HepG2 (cell line): ENCODE measurements around the gene SMIM44. TPM values are rescaled to one million over a fixed set of nuclear protein-coding genes. Genes with fewer than 3 reads are reported as not detected.

Experiments
- BCL6 ChIP-seq: IDR thresholded peaks from 2 replicates; pipeline ENCODE4 v1.6.1; 2016; ENCODE audit warnings: missing genetic modification reagents, missing compliant biosample characterization
- CENPBD1 ChIP-seq: sonication (generic); formaldehyde crosslinking; IDR thresholded peaks from 2 replicates; pipeline ENCODE4 v1.8.0; 2022; ENCODE audit warnings: missing genetic modification reagents, low read depth, mild to moderate bottlenecking, borderline replicate concordance
- NFKB2 ChIP-seq: sonication (generic); formaldehyde crosslinking; IDR thresholded peaks from 2 replicates; pipeline ENCODE4 v1.4.0; 2020; ENCODE audit warnings: missing genetic modification reagents, borderline replicate concordance
- NONO ChIP-seq, 2 experiments: fragments of 450-650 bp in 1 of 2; sonication (generic) in 1 of 2; formaldehyde crosslinking in 1 of 2; IDR thresholded peaks in 1 of 2; conservative IDR thresholded peaks in 1 of 2; 2 replicates each; pipeline versions ENCODE4 v1.6.1 to v1.8.0; 2017 to 2022; ENCODE audit warnings: mild to moderate bottlenecking in 1 of 2, missing genetic modification reagents in 1 of 2, moderate library complexity in 1 of 2
- SRY ChIP-seq: sonication (generic); formaldehyde crosslinking; IDR thresholded peaks from 2 replicates; pipeline ENCODE4 v1.8.0; 2022; ENCODE audit warnings: mild to moderate bottlenecking, missing genetic modification reagents
- TFDP1 ChIP-seq: IDR thresholded peaks from 2 replicates; pipeline ENCODE4 v1.6.1; 2016; ENCODE audit warnings: missing compliant biosample characterization, missing genetic modification reagents, borderline replicate concordance
- ZBTB40 ChIP-seq, 2 experiments: fragments of 450-650 bp in 1 of 2; sonication (generic) in 1 of 2; formaldehyde crosslinking in 1 of 2; IDR thresholded peaks; 2 replicates each; pipeline versions ENCODE4 v1.6.1 to v1.8.0; 2016 to 2022; ENCODE audit warnings: antibody characterized with exemption in 1 of 2, mild to moderate bottlenecking in 1 of 2, missing genetic modification reagents in 1 of 2
- ZNF136 ChIP-seq: sonication (generic); formaldehyde crosslinking; IDR thresholded peaks from 2 replicates; pipeline ENCODE4 v1.8.1; 2022; ENCODE audit warnings: low read depth, mild to moderate bottlenecking, moderate library complexity, missing genetic modification reagents
- ZNF563 ChIP-seq: sonication (generic); formaldehyde crosslinking; IDR thresholded peaks from 2 replicates; pipeline ENCODE4 v1.8.0; 2022; ENCODE audit warnings: mild to moderate bottlenecking, moderate library complexity, missing genetic modification reagents
- ZNF569 ChIP-seq: sonication (generic); formaldehyde crosslinking; IDR thresholded peaks from 2 replicates; pipeline ENCODE4 v1.5.0; 2020; ENCODE audit warnings: mild to moderate bottlenecking, missing genetic modification reagents, moderate library complexity, borderline replicate concordance
- polyA plus RNA-seq, 8 experiments: library from polyadenylated mRNA; depleted of rRNA in 3 of 8; stranded (reverse) in 7 of 8; unstranded in 1 of 8; fragments of >200 nt; fragmentation: Illumina TruSeq in 4 of 8; extraction: Trizol in 4 of 8; gene quantifications; 2 replicates each; pipeline versions ENCODE4 v1.2.1 to v1.2.3, GENCODE V29; 2011 to 2016; ENCODE audit warnings: low read depth in 4 of 8, missing spikeins in 1 of 8, mixed read lengths in 1 of 8; ENCODE audit not compliant: insufficient read depth in 1 of 8
- total RNA-seq, 5 experiments: library from RNA; depleted of rRNA; stranded (reverse); fragments of >200 nt; fragmentation: Illumina TruSeq; extraction: Trizol; gene quantifications; 2 replicates each; pipeline ENCODE4 v1.2.3, GENCODE V29; 2016; ENCODE audit warnings: low read depth in 1 of 5
- TF ChIP-seq, protein P1 (sequence below): sonication (generic); formaldehyde crosslinking; IDR thresholded peaks from 2 replicates; pipeline ENCODE4 v1.5.0; 2020; ENCODE audit warnings: mild to moderate bottlenecking, missing genetic modification reagents

The SMIM44 gene
- total and polyA plus RNA-seq, 2 of the 13 experiments (the other 11 are each of a cell fraction or from before 2014, with no cell fraction given), result not detected

GRCh38 chr19:3505598-3506383, 22.6 kb upstream of the SMIM44 start, which contains the start of gene FZR1 (continued):
- TF ChIP-seq ZBTB40 (IDR thresholded peaks at IDR 0.05) (peak; percentile 59), ZBTB40 (CRISPR knock-in tag; IDR thresholded peaks at IDR 0.05) (0 out of 2 replicates have a peak, but pooled peaks have one; percentile 13), ZNF563 (CRISPR knock-in tag) (no peak), ZNF136 (CRISPR knock-in tag) (no peak), NONO (IDR thresholded peaks at IDR 0.05) (no peak), NONO (CRISPR knock-in tag; conservative IDR thresholded peaks at IDR 0.05) (peak; percentile 74), SRY (CRISPR knock-in tag) (no peak), CENPBD1 (no peak), TFDP1 (CRISPR knock-in tag) (peak; percentile 88), NFKB2 (CRISPR knock-in tag) (peak; percentile 52; the same call in 1 of the 2 replicates), BCL6 (CRISPR knock-in tag) (peak; percentile 45), ZNF569 (no peak; the same call in 1 of the 2 replicates)
- TF ChIP-seq, protein P1, sequence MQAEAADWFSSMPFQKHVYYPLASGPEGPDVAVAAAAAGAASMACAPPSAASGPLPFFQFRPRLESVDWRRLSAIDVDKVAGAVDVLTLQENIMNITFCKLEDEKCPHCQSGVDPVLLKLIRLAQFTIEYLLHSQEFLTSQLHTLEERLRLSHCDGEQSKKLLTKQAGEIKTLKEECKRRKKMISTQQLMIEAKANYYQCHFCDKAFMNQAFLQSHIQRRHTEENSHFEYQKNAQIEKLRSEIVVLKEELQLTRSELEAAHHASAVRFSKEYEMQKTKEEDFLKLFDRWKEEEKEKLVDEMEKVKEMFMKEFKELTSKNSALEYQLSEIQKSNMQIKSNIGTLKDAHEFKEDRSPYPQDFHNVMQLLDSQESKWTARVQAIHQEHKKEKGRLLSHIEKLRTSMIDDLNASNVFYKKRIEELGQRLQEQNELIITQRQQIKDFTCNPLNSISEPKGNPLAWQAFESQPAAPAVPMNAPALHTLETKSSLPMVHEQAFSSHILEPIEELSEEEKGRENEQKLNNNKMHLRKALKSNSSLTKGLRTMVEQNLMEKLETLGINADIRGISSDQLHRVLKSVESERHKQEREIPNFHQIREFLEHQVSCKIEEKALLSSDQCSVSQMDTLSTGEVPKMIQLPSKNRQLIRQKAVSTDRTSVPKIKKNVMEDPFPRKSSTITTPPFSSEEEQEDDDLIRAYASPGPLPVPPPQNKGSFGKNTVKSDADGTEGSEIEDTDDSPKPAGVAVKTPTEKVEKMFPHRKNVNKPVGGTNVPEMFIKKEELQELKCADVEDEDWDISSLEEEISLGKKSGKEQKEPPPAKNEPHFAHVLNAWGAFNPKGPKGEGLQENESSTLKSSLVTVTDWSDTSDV, result 0 out of 2 replicates have a peak, but pooled peaks have one; percentile 25
